Progenitor cell of endocrine pancreas (in vitro differentiated cells): ENCODE measurements around the gene ARFGAP1. TPM values are rescaled to one million over a fixed set of nuclear protein-coding genes. Genes with fewer than 3 reads are reported as not detected.

ENCODE experiments used
- DNase-seq: peaks from one replicate; pipeline ENCODE4 v3.0.0; 2021; ENCODE audit warnings: low spot score; ENCODE audit not compliant: unreplicated experiment
- H3K27ac Mint-ChIP-seq: 2 replicates; pipeline ENCODE4 v1.8.0; 2021; ENCODE audit warnings: mild to moderate bottlenecking, moderate library complexity, mixed read lengths
- H3K27me3 Mint-ChIP-seq: 2 replicates; pipeline ENCODE4 v1.8.0; 2021; ENCODE audit warnings: mixed read lengths
- H3K36me3 Mint-ChIP-seq: 2 replicates; pipeline ENCODE4 v1.8.0; 2022; ENCODE audit warnings: mixed read lengths; ENCODE audit not compliant: insufficient read depth
- H3K4me1 Mint-ChIP-seq: 2 replicates; pipeline ENCODE4 v1.8.0; 2021; ENCODE audit warnings: low read depth, mixed read lengths
- H3K4me3 Mint-ChIP-seq: 2 replicates; pipeline ENCODE4 v1.8.0; 2021; ENCODE audit warnings: low read depth, mild to moderate bottlenecking, moderate library complexity, mixed read lengths
- H3K9me3 Mint-ChIP-seq: 2 replicates; pipeline ENCODE4 v1.8.0; 2021; ENCODE audit warnings: low read depth, mixed read lengths
- total RNA-seq: library from RNA; stranded (reverse); gene quantifications from 2 replicates; pipeline ENCODE4 v1.2.1, GENCODE V29; 2021
- TF ChIP-seq, protein P1 (sequence below): fragments of 200-600 bp; sonication (generic); IDR thresholded peaks from one replicate; pipeline ENCODE4 v1.5.0; 2021; ENCODE audit warnings: antibody characterized with exemption, mild to moderate bottlenecking; ENCODE audit not compliant: unreplicated experiment

Gene ARFGAP1
- total RNA-seq, 1 donor from 2014 or later: 119 TPM

DNA sequence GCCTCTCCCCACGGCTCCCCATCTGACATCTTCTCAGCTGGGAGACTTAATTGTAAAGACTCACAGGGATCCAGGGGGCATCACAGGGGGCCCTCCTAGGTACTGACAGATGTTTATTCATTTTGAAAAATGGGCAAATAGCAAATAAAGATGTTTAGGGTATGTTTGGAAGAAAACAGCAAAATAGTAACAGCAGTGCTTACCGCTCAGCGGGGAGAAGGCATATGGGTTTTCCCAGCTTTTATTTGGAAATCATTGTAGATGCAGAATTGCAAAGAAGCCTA lies 39.6 kb upstream of the ARFGAP1 start:
- TF ChIP-seq, protein P1, sequence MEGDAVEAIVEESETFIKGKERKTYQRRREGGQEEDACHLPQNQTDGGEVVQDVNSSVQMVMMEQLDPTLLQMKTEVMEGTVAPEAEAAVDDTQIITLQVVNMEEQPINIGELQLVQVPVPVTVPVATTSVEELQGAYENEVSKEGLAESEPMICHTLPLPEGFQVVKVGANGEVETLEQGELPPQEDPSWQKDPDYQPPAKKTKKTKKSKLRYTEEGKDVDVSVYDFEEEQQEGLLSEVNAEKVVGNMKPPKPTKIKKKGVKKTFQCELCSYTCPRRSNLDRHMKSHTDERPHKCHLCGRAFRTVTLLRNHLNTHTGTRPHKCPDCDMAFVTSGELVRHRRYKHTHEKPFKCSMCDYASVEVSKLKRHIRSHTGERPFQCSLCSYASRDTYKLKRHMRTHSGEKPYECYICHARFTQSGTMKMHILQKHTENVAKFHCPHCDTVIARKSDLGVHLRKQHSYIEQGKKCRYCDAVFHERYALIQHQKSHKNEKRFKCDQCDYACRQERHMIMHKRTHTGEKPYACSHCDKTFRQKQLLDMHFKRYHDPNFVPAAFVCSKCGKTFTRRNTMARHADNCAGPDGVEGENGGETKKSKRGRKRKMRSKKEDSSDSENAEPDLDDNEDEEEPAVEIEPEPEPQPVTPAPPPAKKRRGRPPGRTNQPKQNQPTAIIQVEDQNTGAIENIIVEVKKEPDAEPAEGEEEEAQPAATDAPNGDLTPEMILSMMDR: no peak
- no peak for DNase-seq
- Mint-ChIP-seq H3K4me1 (peaks cover 3% of the 10 kb centered on the region), H3K27me3 (peaks cover 36% of the 10 kb centered on the region), H3K36me3 (no peaks in the 10 kb centered on the region), H3K4me3 (no peak overlapping the region), H3K27ac (no peak overlapping the region), H3K9me3 (no peaks in the 10 kb centered on the region)

DNA sequence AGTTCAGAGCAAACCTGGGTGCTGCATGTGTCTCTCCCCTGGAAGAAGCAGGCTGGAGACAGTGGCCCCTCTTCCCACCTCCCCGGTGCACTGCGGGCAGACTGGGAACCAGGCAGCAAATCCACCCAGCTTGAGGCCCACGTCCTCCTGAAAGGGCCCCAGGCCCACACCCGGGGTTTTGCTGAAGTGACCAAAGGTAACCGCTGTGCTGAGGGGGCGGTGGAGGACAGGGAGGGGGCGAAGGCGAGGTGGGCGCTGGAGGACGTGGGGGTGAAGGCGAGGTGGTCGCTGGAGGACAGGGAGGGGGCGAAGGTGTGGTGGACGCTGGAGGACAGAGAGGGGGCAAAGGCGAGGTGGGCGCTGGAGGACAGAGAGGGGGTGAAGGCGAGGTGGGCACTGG lies 38.7 kb upstream of the ARFGAP1 start:
- TF ChIP-seq, protein P1: no peak
- no peak overlapping the region for H3K4me3 Mint-ChIP-seq
- no peak overlapping the region for H3K27ac Mint-ChIP-seq
- peaks cover 35% of the 10 kb centered on the region for H3K27me3 Mint-ChIP-seq
- H3K36me3 Mint-ChIP-seq: no peaks in the 10 kb centered on the region
- no peaks in the 10 kb centered on the region for H3K9me3 Mint-ChIP-seq
- DNase-seq: no peak
- H3K4me1 Mint-ChIP-seq: peaks cover 3% of the 10 kb centered on the region

- H3K36me3 Mint-ChIP-seq: no peaks in the 10 kb centered on the region
- DNase-seq: peak; percentile 51
- H3K9me3 Mint-ChIP-seq: no peaks in the 10 kb centered on the region
- peaks cover 3% of the 10 kb centered on the region for H3K4me1 Mint-ChIP-seq
- TF ChIP-seq, protein P1: peak; percentile 63
- no peak overlapping the region for H3K27ac Mint-ChIP-seq
- no peak overlapping the region for H3K4me3 Mint-ChIP-seq
- peaks cover 26% of the 10 kb centered on the region for H3K27me3 Mint-ChIP-seq
Measured at GRCh38 chr20:63234693-63235398, 37.8 kb upstream of the ARFGAP1 start.

DNA sequence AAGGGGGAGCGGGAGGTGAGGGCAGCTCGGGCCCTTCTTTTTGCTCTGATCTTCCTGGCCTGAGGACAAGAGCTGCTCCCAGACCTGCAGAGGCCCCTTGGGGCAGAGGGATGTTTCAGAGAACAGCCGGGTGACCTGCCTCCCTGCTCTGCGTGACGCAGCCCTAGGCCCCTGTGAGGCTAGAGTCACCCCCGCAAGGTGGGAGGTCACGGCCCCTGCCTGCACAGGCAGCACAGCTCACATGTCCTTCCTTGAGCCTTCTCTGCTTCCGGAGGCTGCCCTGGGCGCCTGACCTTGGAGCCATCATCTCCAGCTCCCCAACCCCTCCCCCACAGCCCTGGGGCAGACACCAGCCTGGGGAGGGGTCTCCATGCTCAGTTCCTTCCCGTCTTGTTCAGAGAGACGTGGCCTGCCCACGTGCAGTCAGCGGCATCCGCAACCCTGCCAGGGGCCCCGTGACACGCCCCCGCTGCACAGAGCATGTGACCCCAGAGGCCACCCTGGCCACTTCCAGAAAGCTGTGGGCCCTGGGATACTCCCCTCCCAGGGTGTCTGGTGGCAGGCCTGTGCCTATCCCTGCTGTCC lies 37.1 kb upstream of the ARFGAP1 start, which contains the start of gene BIRC7:
Gene BIRC7 (plus strand): TSS at position 507 of the 585 bp plus-strand sequence. CDS start 192 bp downstream, outside the sequence.
- Mint-ChIP-seq H3K4me1 (peaks cover 3% of the 10 kb centered on the region), H3K27me3 (peaks cover 20% of the 10 kb centered on the region)
- TF ChIP-seq, protein P1: no peak

DNA sequence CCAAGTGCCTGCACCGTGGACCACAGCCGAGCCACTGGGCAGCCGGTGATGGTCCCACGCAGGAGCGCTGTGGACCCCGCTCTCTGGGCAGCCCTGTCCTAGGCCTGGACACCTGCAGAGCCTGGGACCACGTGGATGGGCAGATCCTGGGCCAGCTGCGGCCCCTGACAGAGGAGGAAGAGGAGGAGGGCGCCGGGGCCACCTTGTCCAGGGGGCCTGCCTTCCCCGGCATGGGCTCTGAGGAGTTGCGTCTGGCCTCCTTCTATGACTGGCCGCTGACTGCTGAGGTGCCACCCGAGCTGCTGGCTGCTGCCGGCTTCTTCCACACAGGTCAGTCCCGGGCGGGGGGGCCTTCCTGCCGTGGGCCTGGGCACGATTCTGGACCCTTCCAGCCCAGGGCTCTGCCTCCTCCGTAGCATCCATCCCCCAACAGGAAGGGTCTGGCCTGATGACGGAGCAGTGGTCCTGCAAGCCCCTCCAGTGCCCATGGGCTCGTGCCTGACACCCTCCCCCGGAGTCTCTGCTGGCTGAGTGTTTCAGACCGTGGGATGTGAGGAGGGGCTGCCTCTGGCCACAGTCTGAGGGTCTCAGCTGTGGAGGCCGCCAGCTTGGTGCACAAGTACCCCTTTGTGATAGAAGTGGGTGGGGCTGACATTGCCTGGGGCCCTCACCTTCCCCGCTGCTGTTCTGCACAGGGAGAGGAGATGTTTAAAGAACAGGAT lies 36.3 kb upstream of the ARFGAP1 start:
- no peak overlapping the region for H3K4me3 Mint-ChIP-seq
- TF ChIP-seq, protein P1: no peak
- no peaks in the 10 kb centered on the region for H3K36me3 Mint-ChIP-seq
- peaks cover 3% of the 10 kb centered on the region for H3K4me1 Mint-ChIP-seq
- H3K27ac Mint-ChIP-seq: no peak overlapping the region
- no peak for DNase-seq
- peaks cover 14% of the 10 kb centered on the region for H3K27me3 Mint-ChIP-seq
- H3K9me3 Mint-ChIP-seq: no peaks in the 10 kb centered on the region

More for the DNA sequence above, 37.1 kb upstream of the ARFGAP1 start, which contains the start of gene BIRC7:
- H3K27ac Mint-ChIP-seq: no peak within 1 kb of the TSS
- no peak for DNase-seq
- no peaks in the 10 kb centered on the region for H3K36me3 Mint-ChIP-seq
- H3K9me3 Mint-ChIP-seq: no peaks in the 10 kb centered on the region
- H3K4me3 Mint-ChIP-seq: no peak within 1 kb of the TSS
